ENCODE results near the gene CANT1.

DNA sequence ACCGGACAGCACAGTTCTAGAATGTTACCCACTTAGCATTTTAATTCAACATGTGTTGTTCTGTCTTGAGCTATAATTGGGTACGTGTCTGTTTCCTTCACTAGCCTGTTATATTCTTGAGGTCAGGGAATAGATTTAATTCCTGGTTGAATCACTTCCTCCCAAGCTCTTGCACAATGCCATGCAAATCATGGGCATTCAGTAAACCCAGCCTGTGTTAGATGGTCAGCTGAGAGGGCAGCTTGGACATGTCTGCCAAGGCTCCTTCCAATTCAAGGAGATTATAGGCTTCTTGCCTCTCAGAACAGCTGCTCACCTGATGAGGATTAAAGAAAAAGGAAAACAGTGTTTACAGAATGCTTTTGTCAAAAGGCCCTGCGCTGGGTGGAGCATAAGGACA, 27.0 kb upstream of the CANT1 start:
- TF ChIP-seq, protein P1, sequence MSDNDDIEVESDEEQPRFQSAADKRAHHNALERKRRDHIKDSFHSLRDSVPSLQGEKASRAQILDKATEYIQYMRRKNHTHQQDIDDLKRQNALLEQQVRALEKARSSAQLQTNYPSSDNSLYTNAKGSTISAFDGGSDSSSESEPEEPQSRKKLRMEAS (IDR thresholded peaks at IDR 0.05; ENCODE audit: low read depth, low read length): no peak
- TF ChIP-seq, protein P2, sequence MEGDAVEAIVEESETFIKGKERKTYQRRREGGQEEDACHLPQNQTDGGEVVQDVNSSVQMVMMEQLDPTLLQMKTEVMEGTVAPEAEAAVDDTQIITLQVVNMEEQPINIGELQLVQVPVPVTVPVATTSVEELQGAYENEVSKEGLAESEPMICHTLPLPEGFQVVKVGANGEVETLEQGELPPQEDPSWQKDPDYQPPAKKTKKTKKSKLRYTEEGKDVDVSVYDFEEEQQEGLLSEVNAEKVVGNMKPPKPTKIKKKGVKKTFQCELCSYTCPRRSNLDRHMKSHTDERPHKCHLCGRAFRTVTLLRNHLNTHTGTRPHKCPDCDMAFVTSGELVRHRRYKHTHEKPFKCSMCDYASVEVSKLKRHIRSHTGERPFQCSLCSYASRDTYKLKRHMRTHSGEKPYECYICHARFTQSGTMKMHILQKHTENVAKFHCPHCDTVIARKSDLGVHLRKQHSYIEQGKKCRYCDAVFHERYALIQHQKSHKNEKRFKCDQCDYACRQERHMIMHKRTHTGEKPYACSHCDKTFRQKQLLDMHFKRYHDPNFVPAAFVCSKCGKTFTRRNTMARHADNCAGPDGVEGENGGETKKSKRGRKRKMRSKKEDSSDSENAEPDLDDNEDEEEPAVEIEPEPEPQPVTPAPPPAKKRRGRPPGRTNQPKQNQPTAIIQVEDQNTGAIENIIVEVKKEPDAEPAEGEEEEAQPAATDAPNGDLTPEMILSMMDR (IDR thresholded peaks at IDR 0.05; ENCODE audit: low read depth, low read length): no peak
- no peak for TF ChIP-seq POLR2A (IDR thresholded peaks at IDR 0.05; ENCODE audit: extremely low read depth, insufficient read length)
- TF ChIP-seq MYC (IDR thresholded peaks at IDR 0.05; ENCODE audit: low read depth, low read length): no peak

Measured in NB4 (cell line).